Endothelial cell of umbilical vein (primary cell): Measurements from ENCODE around the gene FBXW4. TPM values are rescaled to one million over a fixed set of nuclear protein-coding genes. Genes with fewer than 3 reads are reported as not detected.

ENCODE experiments used
- BruUV-seq: library from RNA; stranded (reverse); fragments of 400-500 nt; replicated peaks from 2 replicates; lab custom pipeline; 2021; lab: Mats Ljungman, UMichigan
- CTCF ChIA-PET: fragments of 300-600, 350-600 bp; sonication (Branson Sonifier 250); formaldehyde crosslinking; loops from one replicate; lab custom pipeline; 2021; ENCODE audit warnings: antibody characterized with exemption, inconsistent platforms; lab: Charles Lee
- POLR2A ChIA-PET: fragments of 300-600, 350-600 bp; sonication (Branson Sonifier 250); formaldehyde crosslinking; loops from one replicate; lab custom pipeline; 2021; ENCODE audit warnings: antibody characterized with exemption, inconsistent platforms; lab: Charles Lee
- DNase-seq: peaks from one replicate; pipeline ENCODE4 v3.0.0-alpha.2; 2011; ENCODE audit warnings: low read depth, low spot score
- FAIRE-seq: peaks from 2 replicates; lab custom pipeline; 2011; peaks lifted over from hg19 to GRCh38; lab: Jason Lieb, UNC
- H2AFZ ChIP-seq: 2 replicates; pipeline ENCODE4 v1.6.0; 2012; ENCODE audit warnings: low read depth, low read length, control low read depth, inconsistent platforms
- H3K27ac ChIP-seq: 2 replicates; pipeline ENCODE4 v1.5.1; 2011; ENCODE audit warnings: low read depth, mild to moderate bottlenecking, control low read depth, low read length, moderate library complexity; ENCODE audit not compliant: insufficient read depth
- H3K27me3 ChIP-seq, 2 experiments: 2 replicates each; pipeline versions ENCODE4 v1.6.0 to v1.6.1; 2011; ENCODE audit warnings: low read length in 2 of 2, mixed read lengths in 1 of 2; ENCODE audit not compliant: control insufficient read depth in 2 of 2, insufficient read depth in 2 of 2
- H3K36me3 ChIP-seq, 2 experiments: 2 replicates in 1 of 2; 3 replicates in 1 of 2; pipeline ENCODE4 v1.5.1; 2011; ENCODE audit warnings: low read length in 2 of 2, mild to moderate bottlenecking in 1 of 2, moderate library complexity in 1 of 2; ENCODE audit not compliant: control insufficient read depth in 2 of 2, insufficient read depth in 2 of 2; ENCODE audit errors: extremely low read depth in 1 of 2
- H3K4me1 ChIP-seq: 3 replicates; pipeline ENCODE4 v1.5.1; 2011; ENCODE audit warnings: mild to moderate bottlenecking, low read length; ENCODE audit not compliant: control insufficient read depth, insufficient read depth; ENCODE audit errors: extremely low read depth
- H3K4me2 ChIP-seq: 2 replicates; pipeline ENCODE4 v1.6.1; 2011; ENCODE audit warnings: low read length, control low read depth, mixed read lengths; ENCODE audit not compliant: insufficient read depth
- H3K4me3 ChIP-seq, 3 experiments: fragments of 200-600 bp in 1 of 3; sonication (generic), shearing (Covaris generic) in 1 of 3; replicated peaks in 1 of 3; 2 replicates each; pipeline ENCODE4 v1.5.1; 2011 to 2016; ENCODE audit warnings: control low read depth in 3 of 3, low read length in 3 of 3, mild to moderate bottlenecking in 2 of 3, inconsistent platforms in 1 of 3, low read depth in 1 of 3, moderate library complexity in 1 of 3; ENCODE audit not compliant: insufficient read depth in 1 of 3
- H3K79me2 ChIP-seq: 2 replicates; pipeline ENCODE4 v1.6.0; 2012; ENCODE audit warnings: low read length, inconsistent platforms; ENCODE audit not compliant: control insufficient read depth, insufficient read depth
- H3K9ac ChIP-seq: replicated peaks from 2 replicates; pipeline ENCODE3; 2011; ENCODE audit warnings: low read length, control low read depth; ENCODE audit not compliant: insufficient read depth; ENCODE audit errors: extremely low read depth
- H3K9me1 ChIP-seq: replicated peaks from 3 replicates; pipeline ENCODE4 v1.6.0; 2011; ENCODE audit warnings: mild to moderate bottlenecking, low read length; ENCODE audit not compliant: control insufficient read depth, insufficient read depth; ENCODE audit errors: extremely low read depth
- H3K9me3 ChIP-seq: replicated peaks from 2 replicates; pipeline ENCODE4 v1.5.1; 2012; ENCODE audit warnings: low read length, inconsistent platforms; ENCODE audit not compliant: control insufficient read depth, insufficient read depth
- H4K20me1 ChIP-seq: replicated peaks from 2 replicates; pipeline ENCODE3; 2011; ENCODE audit warnings: mild to moderate bottlenecking, low read length; ENCODE audit not compliant: control insufficient read depth, insufficient read depth; ENCODE audit errors: extremely low read depth
- EZH2 ChIP-seq: IDR thresholded peaks from 2 replicates; pipeline ENCODE4 v1.6.1; 2012; ENCODE audit warnings: borderline replicate concordance, low read depth, mild to moderate bottlenecking, moderate library complexity, low read length, inconsistent platforms; ENCODE audit not compliant: severe bottlenecking
- FOS ChIP-seq: IDR thresholded peaks from 2 replicates; pipeline ENCODE4 v1.6.1; 2011; ENCODE audit warnings: mild to moderate bottlenecking, low read length, moderate library complexity, borderline replicate concordance; ENCODE audit not compliant: insufficient read depth
- GATA2 ChIP-seq: IDR thresholded peaks from 2 replicates; pipeline ENCODE4 v1.7.0; 2011; ENCODE audit warnings: low read depth, mild to moderate bottlenecking, moderate library complexity, mixed read lengths, low read length; ENCODE audit not compliant: insufficient read length, insufficient read depth
- JUN ChIP-seq: IDR thresholded peaks from 2 replicates; pipeline ENCODE4 v1.6.1; 2011; ENCODE audit warnings: borderline replicate concordance, low read depth; ENCODE audit not compliant: insufficient read length, insufficient read depth
- MYC ChIP-seq: IDR thresholded peaks from one replicate; pipeline ENCODE4 v1.6.1; 2011; ENCODE audit warnings: mild to moderate bottlenecking, low read depth, low read length
- POLR2A ChIP-seq: IDR thresholded peaks from 2 replicates; pipeline ENCODE4 v1.6.1; 2012; ENCODE audit warnings: low read depth, mild to moderate bottlenecking, control low read depth, low read length
- POLR2AphosphoS5 ChIP-seq: IDR thresholded peaks from 2 replicates; pipeline ENCODE4 v1.6.1; 2012; ENCODE audit warnings: low read depth, mild to moderate bottlenecking, control low read depth, low read length, moderate library complexity; ENCODE audit not compliant: insufficient read depth
- dilution Hi-C: fragments of 300-500 bp; cut with MboI; formaldehyde crosslinking; loops from one replicate; pipeline ENCODE4 v1.15.0; 2019; ENCODE audit warnings: low sequenced_read_pairs; ENCODE audit not compliant: extremely low pct_ligation_motif_present
- intact Hi-C: fragments of 100-400 bp; cut with micrococcal nuclease; formaldehyde crosslinking; loops from one replicate; pipeline ENCODE4 v1.10.0; 2022
- polyA plus RNA-seq, 4 experiments: library from polyadenylated mRNA; depleted of rRNA in 3 of 4; stranded (reverse) in 3 of 4; unstranded in 1 of 4; fragments of >200 nt; gene quantifications; 2 replicates each; pipeline versions ENCODE4 v1.2.1 to v1.2.3, GENCODE V29; 2011 to 2012; ENCODE audit warnings: missing spikeins in 1 of 4
- total RNA-seq: library from RNA; stranded (reverse); gene quantifications from 2 replicates; pipeline ENCODE4 v1.2.3, GENCODE V29; 2021
- TF ChIP-seq, protein P1 (sequence below), 2 donors: IDR thresholded peaks; 1 replicate in 1 of 2; 2 replicates in 1 of 2; pipeline ENCODE4 v1.5.1; 2011; ENCODE audit warnings: low read length in 2 of 2, mild to moderate bottlenecking in 2 of 2, moderate library complexity in 2 of 2, control low read depth in 1 of 2, inconsistent platforms in 1 of 2, low read depth in 1 of 2; ENCODE audit not compliant: insufficient read depth in 1 of 2; ENCODE audit errors: extremely low read depth in 1 of 2
- TF ChIP-seq, protein P2 (sequence below): IDR thresholded peaks from 2 replicates; pipeline ENCODE4 v1.6.1; 2011; ENCODE audit not compliant: insufficient read depth, insufficient read length

FBXW4 gene
- total and polyA plus RNA-seq, 2 donors (not counting 3 experiments of a cell fraction or from before 2014, with no cell fraction given), result 20.8 to 21.1 TPM

DNA sequence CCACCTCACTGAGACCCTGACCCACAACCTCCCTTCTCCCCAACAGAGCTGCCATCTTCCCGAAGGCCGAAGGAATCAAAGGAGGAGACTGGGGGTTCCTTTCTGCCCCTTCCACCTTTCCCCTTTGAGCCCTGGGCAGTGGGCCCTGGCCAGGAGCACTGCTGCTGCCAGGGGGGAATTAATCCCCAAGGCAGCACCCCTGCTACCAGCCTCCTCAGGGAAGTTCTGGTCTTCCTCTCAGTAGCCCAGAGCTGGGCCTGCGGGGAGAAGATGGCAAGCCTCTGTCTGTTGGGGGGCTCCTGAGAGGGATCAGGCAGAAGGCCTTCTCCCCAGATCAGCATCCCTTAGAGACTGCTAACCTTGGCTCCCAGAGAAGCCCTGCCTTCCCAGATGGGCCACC, 81.3 kb downstream of the FBXW4 start:
- Histone ChIP-seq H3K36me3 (peaks cover 0 to 15% of the 10 kb centered on the region in 2 experiments), H3K9me1 (no peaks in the 10 kb centered on the region), H3K4me3 (no peak overlapping the region), H3K79me2 (no peaks in the 10 kb centered on the region), H4K20me1 (no peaks in the 10 kb centered on the region), H3K9me3 (no peaks in the 10 kb centered on the region), H3K4me2 (no peak overlapping the region), H3K27me3 (no peaks in the 10 kb centered on the region), H2AFZ (no peak overlapping the region), H3K9ac (no peak overlapping the region), H3K4me1 (peaks cover 7% of the 10 kb centered on the region), H3K27ac (no peak overlapping the region)
- intact Hi-C loops, result no loop called here
- BruUV-seq, result no TSS peak
- FAIRE-seq, result no peak
- no peak for DNase-seq
- POLR2A ChIA-PET, result no interaction called here
- no peak for TF ChIP-seq JUN
- no peak for TF ChIP-seq GATA2
- TF ChIP-seq, protein P1, sequence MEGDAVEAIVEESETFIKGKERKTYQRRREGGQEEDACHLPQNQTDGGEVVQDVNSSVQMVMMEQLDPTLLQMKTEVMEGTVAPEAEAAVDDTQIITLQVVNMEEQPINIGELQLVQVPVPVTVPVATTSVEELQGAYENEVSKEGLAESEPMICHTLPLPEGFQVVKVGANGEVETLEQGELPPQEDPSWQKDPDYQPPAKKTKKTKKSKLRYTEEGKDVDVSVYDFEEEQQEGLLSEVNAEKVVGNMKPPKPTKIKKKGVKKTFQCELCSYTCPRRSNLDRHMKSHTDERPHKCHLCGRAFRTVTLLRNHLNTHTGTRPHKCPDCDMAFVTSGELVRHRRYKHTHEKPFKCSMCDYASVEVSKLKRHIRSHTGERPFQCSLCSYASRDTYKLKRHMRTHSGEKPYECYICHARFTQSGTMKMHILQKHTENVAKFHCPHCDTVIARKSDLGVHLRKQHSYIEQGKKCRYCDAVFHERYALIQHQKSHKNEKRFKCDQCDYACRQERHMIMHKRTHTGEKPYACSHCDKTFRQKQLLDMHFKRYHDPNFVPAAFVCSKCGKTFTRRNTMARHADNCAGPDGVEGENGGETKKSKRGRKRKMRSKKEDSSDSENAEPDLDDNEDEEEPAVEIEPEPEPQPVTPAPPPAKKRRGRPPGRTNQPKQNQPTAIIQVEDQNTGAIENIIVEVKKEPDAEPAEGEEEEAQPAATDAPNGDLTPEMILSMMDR (IDR thresholded peaks at IDR 0.05; ENCODE audit: extremely low read depth in 1 of 2, insufficient read depth in 1 of 2, low read depth in 1 of 2, low read length in 2 of 2), result no peak
- TF ChIP-seq FOS, result no peak
- TF ChIP-seq, protein P2, sequence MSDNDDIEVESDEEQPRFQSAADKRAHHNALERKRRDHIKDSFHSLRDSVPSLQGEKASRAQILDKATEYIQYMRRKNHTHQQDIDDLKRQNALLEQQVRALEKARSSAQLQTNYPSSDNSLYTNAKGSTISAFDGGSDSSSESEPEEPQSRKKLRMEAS, result no peak
- no peak for TF ChIP-seq MYC
- TF ChIP-seq POLR2A, result no peak
- TF ChIP-seq EZH2, result no peak
- TF ChIP-seq POLR2AphosphoS5, result no peak
- CTCF ChIA-PET, result interaction anchor here (1.1 kb wide), 1 partner anchor 9 kb away, joined by 3 read pairs; no protein-coding TSS in a partner anchor
- dilution Hi-C loops, result no loop called here
